Endothelial cell of umbilical vein (primary cell): Measurements from ENCODE around the gene BCR. TPM values are rescaled to one million over a fixed set of nuclear protein-coding genes. Genes with fewer than 3 reads are reported as not detected.

Source experiments
- BruUV-seq: library from RNA; stranded (reverse); fragments of 400-500 nt; replicated peaks from 2 replicates; lab custom pipeline; 2021; lab: Mats Ljungman, UMichigan
- CTCF ChIA-PET: fragments of 300-600, 350-600 bp; sonication (Branson Sonifier 250); formaldehyde crosslinking; loops from one replicate; lab custom pipeline; 2021; ENCODE audit warnings: antibody characterized with exemption, inconsistent platforms; lab: Charles Lee
- POLR2A ChIA-PET: fragments of 300-600, 350-600 bp; sonication (Branson Sonifier 250); formaldehyde crosslinking; loops from one replicate; lab custom pipeline; 2021; ENCODE audit warnings: antibody characterized with exemption, inconsistent platforms; lab: Charles Lee
- DNase-seq: peaks from one replicate; pipeline ENCODE4 v3.0.0-alpha.2; 2011; ENCODE audit warnings: low read depth, low spot score
- FAIRE-seq: peaks from 2 replicates; lab custom pipeline; 2011; peaks lifted over from hg19 to GRCh38; lab: Jason Lieb, UNC
- H2AFZ ChIP-seq: 2 replicates; pipeline ENCODE4 v1.6.0; 2012; ENCODE audit warnings: low read depth, low read length, control low read depth, inconsistent platforms
- H3K27ac ChIP-seq: 2 replicates; pipeline ENCODE4 v1.5.1; 2011; ENCODE audit warnings: low read depth, mild to moderate bottlenecking, control low read depth, low read length, moderate library complexity; ENCODE audit not compliant: insufficient read depth
- H3K27me3 ChIP-seq, 2 experiments: 2 replicates each; pipeline versions ENCODE4 v1.6.0 to v1.6.1; 2011; ENCODE audit warnings: low read length in 2 of 2, mixed read lengths in 1 of 2; ENCODE audit not compliant: control insufficient read depth in 2 of 2, insufficient read depth in 2 of 2
- H3K36me3 ChIP-seq, 2 experiments: 2 replicates in 1 of 2; 3 replicates in 1 of 2; pipeline ENCODE4 v1.5.1; 2011; ENCODE audit warnings: low read length in 2 of 2, mild to moderate bottlenecking in 1 of 2, moderate library complexity in 1 of 2; ENCODE audit not compliant: control insufficient read depth in 2 of 2, insufficient read depth in 2 of 2; ENCODE audit errors: extremely low read depth in 1 of 2
- H3K4me1 ChIP-seq: 3 replicates; pipeline ENCODE4 v1.5.1; 2011; ENCODE audit warnings: mild to moderate bottlenecking, low read length; ENCODE audit not compliant: control insufficient read depth, insufficient read depth; ENCODE audit errors: extremely low read depth
- H3K4me2 ChIP-seq: 2 replicates; pipeline ENCODE4 v1.6.1; 2011; ENCODE audit warnings: low read length, control low read depth, mixed read lengths; ENCODE audit not compliant: insufficient read depth
- H3K4me3 ChIP-seq, 3 experiments: fragments of 200-600 bp in 1 of 3; sonication (generic), shearing (Covaris generic) in 1 of 3; replicated peaks in 1 of 3; 2 replicates each; pipeline ENCODE4 v1.5.1; 2011 to 2016; ENCODE audit warnings: control low read depth in 3 of 3, low read length in 3 of 3, mild to moderate bottlenecking in 2 of 3, inconsistent platforms in 1 of 3, low read depth in 1 of 3, moderate library complexity in 1 of 3; ENCODE audit not compliant: insufficient read depth in 1 of 3
- H3K79me2 ChIP-seq: 2 replicates; pipeline ENCODE4 v1.6.0; 2012; ENCODE audit warnings: low read length, inconsistent platforms; ENCODE audit not compliant: control insufficient read depth, insufficient read depth
- H3K9ac ChIP-seq: replicated peaks from 2 replicates; pipeline ENCODE3; 2011; ENCODE audit warnings: low read length, control low read depth; ENCODE audit not compliant: insufficient read depth; ENCODE audit errors: extremely low read depth
- H3K9me1 ChIP-seq: replicated peaks from 3 replicates; pipeline ENCODE4 v1.6.0; 2011; ENCODE audit warnings: mild to moderate bottlenecking, low read length; ENCODE audit not compliant: control insufficient read depth, insufficient read depth; ENCODE audit errors: extremely low read depth
- H3K9me3 ChIP-seq: replicated peaks from 2 replicates; pipeline ENCODE4 v1.5.1; 2012; ENCODE audit warnings: low read length, inconsistent platforms; ENCODE audit not compliant: control insufficient read depth, insufficient read depth
- H4K20me1 ChIP-seq: replicated peaks from 2 replicates; pipeline ENCODE3; 2011; ENCODE audit warnings: mild to moderate bottlenecking, low read length; ENCODE audit not compliant: control insufficient read depth, insufficient read depth; ENCODE audit errors: extremely low read depth
- CTCF ChIP-seq, 2 donors: IDR thresholded peaks; 1 replicate in 1 of 2; 2 replicates in 1 of 2; pipeline ENCODE4 v1.5.1; 2011; ENCODE audit warnings: low read length in 2 of 2, mild to moderate bottlenecking in 2 of 2, moderate library complexity in 2 of 2, control low read depth in 1 of 2, inconsistent platforms in 1 of 2, low read depth in 1 of 2; ENCODE audit not compliant: insufficient read depth in 1 of 2; ENCODE audit errors: extremely low read depth in 1 of 2
- EZH2 ChIP-seq: IDR thresholded peaks from 2 replicates; pipeline ENCODE4 v1.6.1; 2012; ENCODE audit warnings: borderline replicate concordance, low read depth, mild to moderate bottlenecking, moderate library complexity, low read length, inconsistent platforms; ENCODE audit not compliant: severe bottlenecking
- FOS ChIP-seq: IDR thresholded peaks from 2 replicates; pipeline ENCODE4 v1.6.1; 2011; ENCODE audit warnings: mild to moderate bottlenecking, low read length, moderate library complexity, borderline replicate concordance; ENCODE audit not compliant: insufficient read depth
- GATA2 ChIP-seq: IDR thresholded peaks from 2 replicates; pipeline ENCODE4 v1.7.0; 2011; ENCODE audit warnings: low read depth, mild to moderate bottlenecking, moderate library complexity, mixed read lengths, low read length; ENCODE audit not compliant: insufficient read length, insufficient read depth
- JUN ChIP-seq: IDR thresholded peaks from 2 replicates; pipeline ENCODE4 v1.6.1; 2011; ENCODE audit warnings: borderline replicate concordance, low read depth; ENCODE audit not compliant: insufficient read length, insufficient read depth
- MYC ChIP-seq: IDR thresholded peaks from one replicate; pipeline ENCODE4 v1.6.1; 2011; ENCODE audit warnings: mild to moderate bottlenecking, low read depth, low read length
- POLR2A ChIP-seq: IDR thresholded peaks from 2 replicates; pipeline ENCODE4 v1.6.1; 2012; ENCODE audit warnings: low read depth, mild to moderate bottlenecking, control low read depth, low read length
- POLR2AphosphoS5 ChIP-seq: IDR thresholded peaks from 2 replicates; pipeline ENCODE4 v1.6.1; 2012; ENCODE audit warnings: low read depth, mild to moderate bottlenecking, control low read depth, low read length, moderate library complexity; ENCODE audit not compliant: insufficient read depth
- dilution Hi-C: fragments of 300-500 bp; cut with MboI; formaldehyde crosslinking; loops from one replicate; pipeline ENCODE4 v1.15.0; 2019; ENCODE audit warnings: low sequenced_read_pairs; ENCODE audit not compliant: extremely low pct_ligation_motif_present
- intact Hi-C: fragments of 100-400 bp; cut with micrococcal nuclease; formaldehyde crosslinking; loops from one replicate; pipeline ENCODE4 v1.10.0; 2022
- polyA plus RNA-seq, 4 experiments: library from polyadenylated mRNA; depleted of rRNA in 3 of 4; stranded (reverse) in 3 of 4; unstranded in 1 of 4; fragments of >200 nt; gene quantifications; 2 replicates each; pipeline versions ENCODE4 v1.2.1 to v1.2.3, GENCODE V29; 2011 to 2012; ENCODE audit warnings: missing spikeins in 1 of 4
- total RNA-seq: library from RNA; stranded (reverse); gene quantifications from 2 replicates; pipeline ENCODE4 v1.2.3, GENCODE V29; 2021
- TF ChIP-seq, protein P1 (sequence below): IDR thresholded peaks from 2 replicates; pipeline ENCODE4 v1.6.1; 2011; ENCODE audit not compliant: insufficient read depth, insufficient read length

BCR gene
- total and polyA plus RNA-seq, 2 donors (not counting 3 experiments of a cell fraction or from before 2014, with no cell fraction given): 129 to 141 TPM

- H3K4me2 ChIP-seq: no peak overlapping the region
- no peak overlapping the region for H3K4me3 ChIP-seq
- peaks cover 29 to 80% of the 10 kb centered on the region in 2 experiments for H3K36me3 ChIP-seq
- peak overlapping the region; percentile 75 for H3K27ac ChIP-seq
- H3K9ac ChIP-seq: peak overlapping the region; percentile 36
- no peaks in the 10 kb centered on the region for H3K9me3 ChIP-seq
- H3K4me1 ChIP-seq: peaks cover 22% of the 10 kb centered on the region
- BruUV-seq: TSS peak; percentile 84
- no peak for DNase-seq
- ChIA-PET CTCF (interaction anchor here (0.7 to 8.9 kb wide), 39 partner anchors 8 to 323 kb away, joined by 3 to 451 read pairs (median 7); partner anchors contain the start of genes BCR, GNAZ, RAB36 and RSPH14), POLR2A (interaction anchor here (1.2 to 1.4 kb wide), 3 partner anchors 102 to 107 kb away, joined by 6 to 8 read pairs (median 7); partner anchors contain the start of gene BCR)
- no peaks in the 10 kb centered on the region for H3K27me3 ChIP-seq
- no peak overlapping the region for H2AFZ ChIP-seq
- no peaks in the 10 kb centered on the region for H4K20me1 ChIP-seq
- TF ChIP-seq EZH2 (no peak), MYC (no peak), POLR2A (no peak), POLR2AphosphoS5 (no peak), FOS (no peak), JUN (no peak), GATA2 (no peak), CTCF (IDR thresholded peaks at IDR 0.05; ENCODE audit: extremely low read depth in 1 of 2, insufficient read depth in 1 of 2, low read depth in 1 of 2, low read length in 2 of 2) (no peak)
- TF ChIP-seq, protein P1, sequence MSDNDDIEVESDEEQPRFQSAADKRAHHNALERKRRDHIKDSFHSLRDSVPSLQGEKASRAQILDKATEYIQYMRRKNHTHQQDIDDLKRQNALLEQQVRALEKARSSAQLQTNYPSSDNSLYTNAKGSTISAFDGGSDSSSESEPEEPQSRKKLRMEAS: no peak
- H3K79me2 ChIP-seq: peaks cover 11% of the 10 kb centered on the region
- no peak for FAIRE-seq
- intact Hi-C loops: loop anchor here (1.0 to 2.0 kb wide), 7 partner anchors 23 to 324 kb away; no protein-coding TSS in a partner anchor
- dilution Hi-C loops: no loop called here
- no peaks in the 10 kb centered on the region for H3K9me1 ChIP-seq
These were observed 102.2 kb downstream of the BCR start for GRCh38 chr22:23282516-23282915.
